GF-D8 (cell line): ENCODE results near the gene LMBRD1.
A peak's percentile ranks its signal among the peaks of the same experiment; 100 is the strongest.
"Not testable (repeated sequence)": the region's sequence is repeated elsewhere in the genome, so short reads cannot be mapped to it uniquely, and the experiment has no call there.

Experiments used
- DNase-seq: peaks from one replicate; lab custom pipeline; 2025; lab: John Stamatoyannopoulos, UW

Gene LMBRD1

DNA sequence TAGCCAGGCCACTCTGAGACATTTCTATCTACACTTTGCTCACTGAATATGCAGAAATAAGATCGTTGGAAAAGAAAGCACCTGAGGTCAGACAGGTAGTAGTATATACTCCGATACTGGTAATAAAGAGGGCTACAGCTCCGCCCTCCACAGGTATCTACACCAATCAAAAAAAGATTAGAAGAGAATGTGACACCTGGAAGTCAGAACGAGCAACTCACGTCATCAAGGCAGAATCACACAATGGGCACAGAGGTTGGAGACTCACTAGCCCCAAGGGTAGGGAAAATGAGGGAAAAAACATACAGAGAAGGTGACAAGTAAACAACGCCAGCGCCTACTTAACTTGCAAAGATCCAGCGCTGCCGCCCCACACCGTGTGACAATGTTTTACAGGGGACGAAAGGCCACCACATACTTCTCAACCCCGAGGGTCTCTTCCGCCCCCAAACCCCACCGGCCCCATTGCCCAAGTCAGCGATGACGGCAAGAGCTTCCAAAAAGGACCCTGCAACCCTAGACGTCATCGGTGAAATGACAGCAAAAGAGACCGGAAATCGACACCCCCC, 653 bp downstream of the LMBRD1 start:
- DNase-seq = peak; percentile 11

- no peak for DNase-seq
Measured at GRCh38 chr6:69795469-69796072, 1.2 kb downstream of the LMBRD1 start.

DNA sequence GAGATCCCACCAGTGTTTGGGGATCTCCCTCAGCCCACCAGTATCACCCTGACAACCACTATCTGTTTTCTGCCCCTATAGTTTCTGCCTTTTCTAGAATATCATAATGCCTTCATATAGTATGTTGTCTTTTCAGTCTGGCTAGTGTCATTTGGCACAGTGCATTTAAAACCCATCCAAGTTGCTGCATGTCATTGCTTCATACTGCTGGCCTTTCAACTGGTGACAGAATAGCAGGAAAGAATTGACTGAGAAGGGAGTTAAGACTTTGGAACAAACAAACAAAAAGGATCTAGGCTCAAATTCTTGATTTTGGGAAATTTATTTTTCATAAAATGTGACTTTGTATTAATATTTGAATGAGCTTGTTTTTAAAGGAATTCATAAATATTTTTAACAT, 4.5 kb downstream of the LMBRD1 start:
- no peak for DNase-seq

GRCh38 chr6:69791065-69791471, 5.7 kb downstream of the LMBRD1 start:
- DNase-seq = no peak

DNA sequence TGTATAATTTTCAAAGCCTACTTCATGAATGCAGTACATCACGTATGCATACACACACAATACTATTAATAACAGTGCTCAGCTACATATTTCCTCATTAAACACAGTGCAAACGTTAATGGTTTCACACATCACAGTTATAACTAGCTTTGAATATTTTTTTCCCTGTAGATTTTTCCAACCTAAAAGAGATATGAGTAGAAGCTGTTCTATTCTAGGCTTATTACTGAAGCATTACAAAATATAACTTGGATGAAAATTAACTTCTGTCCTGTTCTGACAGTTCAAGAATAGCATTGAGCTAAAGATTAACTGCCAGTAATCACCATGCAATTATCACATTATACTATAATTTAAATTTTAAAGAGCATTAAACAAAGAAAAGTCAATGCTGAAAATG, 6.2 kb downstream of the LMBRD1 start:
- DNase-seq = no peak

DNA sequence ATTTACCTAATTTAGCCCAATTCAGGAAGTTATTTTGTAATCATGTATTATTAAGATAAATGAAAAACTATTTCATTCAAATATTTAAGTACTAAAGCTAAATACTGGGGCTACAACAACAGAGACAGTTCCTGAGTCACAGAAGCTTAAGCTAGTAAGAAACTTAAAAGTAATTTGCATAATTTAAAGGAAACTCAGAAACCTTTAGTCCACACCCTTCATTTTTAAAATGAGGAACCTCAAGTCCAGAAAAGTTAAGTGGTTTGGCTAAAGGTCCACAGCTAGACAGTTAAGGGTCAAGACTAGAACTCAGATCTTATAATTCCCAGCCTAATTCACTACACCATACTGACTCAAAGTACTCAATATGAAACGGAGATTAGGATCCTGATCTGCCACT, 7.2 kb downstream of the LMBRD1 start:
- DNase-seq = no peak

GRCh38 chr6:69787436-69787835, 9.4 kb downstream of the LMBRD1 start:
- not testable (repeated sequence) for DNase-seq

GRCh38 chr6:69785697-69786096, 11.1 kb downstream of the LMBRD1 start:
- DNase-seq = no peak

GRCh38 chr6:69784595-69785377, 12.0 kb downstream of the LMBRD1 start:
- DNase-seq = no peak

GRCh38 chr6:69783108-69783507, 13.7 kb downstream of the LMBRD1 start:
- DNase-seq = no peak

GRCh38 chr6:69780585-69781178, 16.1 kb downstream of the LMBRD1 start:
- no peak for DNase-seq

- DNase-seq = no peak
Measured at GRCh38 chr6:69775941-69776340, 20.9 kb downstream of the LMBRD1 start.

DNA sequence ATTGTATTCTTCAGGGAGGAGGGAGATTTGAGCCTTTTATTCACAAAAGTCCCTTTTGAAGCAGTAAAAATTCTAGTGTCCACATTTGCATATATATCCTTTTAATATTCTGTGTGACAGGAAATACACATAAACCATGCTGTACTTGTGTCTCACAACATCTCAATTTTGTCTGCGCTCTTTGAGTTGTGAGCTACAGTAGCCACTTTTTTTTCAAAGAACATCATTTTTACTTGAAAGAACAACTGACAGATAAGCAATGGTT, 21.3 kb downstream of the LMBRD1 start:
- DNase-seq = no peak

DNA sequence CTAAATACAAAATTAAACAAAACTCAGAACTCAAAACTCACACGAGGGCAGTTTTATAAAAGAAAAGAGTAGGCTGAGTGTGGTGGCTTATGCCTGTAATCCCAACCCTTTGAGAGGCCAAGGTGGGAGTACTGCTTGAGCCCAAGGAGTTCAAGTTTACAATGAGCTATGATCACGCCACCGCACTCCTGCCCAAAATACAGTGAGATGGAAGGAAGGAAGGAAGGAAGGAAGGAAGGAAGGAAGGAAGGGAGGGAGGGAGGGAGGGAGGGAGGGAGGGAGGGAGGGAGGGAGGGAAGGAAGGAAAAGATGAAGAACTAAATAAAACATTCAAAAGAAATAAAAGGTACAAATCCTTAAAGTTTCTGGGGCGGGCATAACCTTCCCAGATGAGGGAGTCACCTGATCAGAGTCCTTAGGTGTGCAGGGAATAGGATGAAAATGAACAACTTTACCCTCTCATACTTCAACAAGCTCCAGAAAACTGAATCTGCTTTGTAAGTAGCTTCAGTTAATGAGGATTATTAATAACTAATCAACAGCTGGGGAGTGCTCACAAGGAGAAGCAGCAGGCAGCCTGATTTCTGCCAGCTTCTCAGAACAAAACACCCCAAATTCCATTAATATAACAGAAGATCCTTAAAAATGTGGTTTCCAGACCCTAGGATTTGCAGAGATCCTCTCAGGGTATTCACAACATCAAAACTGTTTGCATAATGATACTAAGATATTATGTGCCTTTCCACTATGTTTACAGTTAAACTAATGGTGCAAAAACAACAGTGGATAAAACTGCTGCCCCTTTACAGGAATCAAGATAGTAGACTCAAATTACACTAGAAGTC, 21.8 kb downstream of the LMBRD1 start:
- DNase-seq = no peak

- no peak for DNase-seq
Measured at GRCh38 chr6:69771158-69771906, 25.5 kb downstream of the LMBRD1 start.

- DNase-seq = no peak
Measured at GRCh38 chr6:69768664-69769063, 28.1 kb downstream of the LMBRD1 start.

DNA sequence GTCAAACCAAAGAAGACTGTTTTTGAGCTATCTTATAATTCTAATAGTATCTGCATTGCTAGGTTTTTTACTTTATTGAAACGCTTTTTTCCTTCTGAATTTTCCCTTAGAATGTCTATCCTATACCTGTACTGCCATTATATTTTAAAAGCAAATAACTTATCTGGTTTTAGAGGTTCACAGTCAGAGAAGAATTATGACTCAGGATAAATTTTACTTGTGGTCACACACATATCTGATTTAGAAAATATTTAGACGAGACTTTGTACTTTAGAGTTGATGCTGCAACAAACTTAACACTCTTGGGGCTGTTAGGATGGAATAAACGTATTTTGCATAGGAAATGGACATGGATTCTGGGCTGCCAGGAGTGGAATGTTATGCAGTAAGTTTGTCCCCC, 33.0 kb downstream of the LMBRD1 start:
- DNase-seq = no peak

DNA sequence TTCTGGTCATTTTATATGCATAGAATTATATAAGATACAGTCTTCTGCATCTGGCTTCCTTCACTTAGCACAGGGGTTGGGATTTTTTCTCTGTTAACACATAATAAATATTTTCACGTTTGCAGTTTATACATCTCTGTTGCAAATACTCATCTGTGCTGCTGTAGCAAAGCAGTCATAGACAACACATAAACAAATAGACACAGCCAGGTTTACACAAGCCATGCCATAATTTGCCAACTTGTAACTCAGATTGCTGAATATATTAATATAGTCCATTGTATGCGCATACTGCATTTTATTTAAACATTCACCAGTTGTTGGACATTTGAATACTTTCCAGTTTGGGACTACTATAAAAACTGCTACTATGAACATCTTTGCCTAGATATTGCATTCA, 35.0 kb downstream of the LMBRD1 start:
- DNase-seq = no peak

- no peak for DNase-seq
Measured at GRCh38 chr6:69758214-69758613, 38.6 kb downstream of the LMBRD1 start.

- DNase-seq = no peak
Measured at GRCh38 chr6:69756907-69757306, 39.9 kb downstream of the LMBRD1 start.

- DNase-seq = no peak
Measured at GRCh38 chr6:69756366-69756765, 40.4 kb downstream of the LMBRD1 start.

- DNase-seq = no peak
Measured at GRCh38 chr6:69735027-69735426, 61.8 kb downstream of the LMBRD1 start.
